Astrocyte of the spinal cord (primary cell): ENCODE measurements around the gene ADGRF3.

Experiments
- DNase-seq: peaks from one replicate; pipeline ENCODE4 v3.0.0; 2011; ENCODE audit warnings: low read depth, low spot score
- H3K4me3 ChIP-seq: 2 replicates; pipeline ENCODE4 v1.5.1; 2011; ENCODE audit warnings: low read depth, mild to moderate bottlenecking, low read length, moderate library complexity
- in situ Hi-C: cut with HindIII; loops from 2 replicates; pipeline ENCODE4 v1.10.0; 2017; ENCODE audit warnings: low sequenced_read_pairs
- TF ChIP-seq, protein P1 (sequence below): IDR thresholded peaks from 2 replicates; pipeline ENCODE4 v1.5.1; 2012; ENCODE audit warnings: low read depth, mild to moderate bottlenecking, low read length, inconsistent platforms

The ADGRF3 gene, protein sequence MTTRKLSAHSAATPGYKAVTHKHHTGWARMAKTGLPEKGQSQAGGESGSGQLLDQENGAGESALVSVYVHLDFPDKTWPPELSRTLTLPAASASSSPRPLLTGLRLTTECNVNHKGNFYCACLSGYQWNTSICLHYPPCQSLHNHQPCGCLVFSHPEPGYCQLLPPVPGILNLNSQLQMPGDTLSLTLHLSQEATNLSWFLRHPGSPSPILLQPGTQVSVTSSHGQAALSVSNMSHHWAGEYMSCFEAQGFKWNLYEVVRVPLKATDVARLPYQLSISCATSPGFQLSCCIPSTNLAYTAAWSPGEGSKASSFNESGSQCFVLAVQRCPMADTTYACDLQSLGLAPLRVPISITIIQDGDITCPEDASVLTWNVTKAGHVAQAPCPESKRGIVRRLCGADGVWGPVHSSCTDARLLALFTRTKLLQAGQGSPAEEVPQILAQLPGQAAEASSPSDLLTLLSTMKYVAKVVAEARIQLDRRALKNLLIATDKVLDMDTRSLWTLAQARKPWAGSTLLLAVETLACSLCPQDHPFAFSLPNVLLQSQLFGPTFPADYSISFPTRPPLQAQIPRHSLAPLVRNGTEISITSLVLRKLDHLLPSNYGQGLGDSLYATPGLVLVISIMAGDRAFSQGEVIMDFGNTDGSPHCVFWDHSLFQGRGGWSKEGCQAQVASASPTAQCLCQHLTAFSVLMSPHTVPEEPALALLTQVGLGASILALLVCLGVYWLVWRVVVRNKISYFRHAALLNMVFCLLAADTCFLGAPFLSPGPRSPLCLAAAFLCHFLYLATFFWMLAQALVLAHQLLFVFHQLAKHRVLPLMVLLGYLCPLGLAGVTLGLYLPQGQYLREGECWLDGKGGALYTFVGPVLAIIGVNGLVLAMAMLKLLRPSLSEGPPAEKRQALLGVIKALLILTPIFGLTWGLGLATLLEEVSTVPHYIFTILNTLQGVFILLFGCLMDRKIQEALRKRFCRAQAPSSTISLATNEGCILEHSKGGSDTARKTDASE

DNA sequence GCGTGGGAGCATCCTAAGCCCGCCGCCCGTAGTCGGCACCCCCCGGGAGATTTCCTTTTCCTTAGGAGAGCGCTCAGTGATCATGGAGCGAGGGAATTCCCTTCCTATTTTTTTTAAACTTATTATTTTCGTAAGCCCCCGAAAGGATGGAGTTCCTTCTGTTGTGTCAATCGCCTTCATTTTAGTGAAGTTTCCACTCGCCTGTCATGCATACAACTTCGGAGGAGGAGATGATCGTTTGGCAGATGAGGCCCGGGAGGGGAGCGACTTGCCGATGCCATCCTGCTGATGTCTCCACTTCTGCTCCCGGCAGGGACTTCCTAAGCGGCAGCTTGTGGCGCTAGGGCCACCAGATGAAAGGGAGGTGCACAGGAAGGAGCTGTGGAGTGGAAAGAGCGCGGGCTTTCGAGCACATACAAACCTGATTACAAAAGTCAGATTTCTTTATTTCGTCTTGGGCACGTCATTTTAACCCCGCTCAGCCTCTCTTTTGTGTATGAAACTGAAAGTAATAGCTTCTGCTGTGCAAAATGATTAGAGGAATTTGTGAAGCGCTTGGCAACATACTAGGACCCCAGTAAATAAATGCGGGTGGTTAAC is at the start of gene ADGRF3:
Gene ADGRF3 (minus strand): TSS at position 336 of the 600 bp plus-strand sequence. CDS start 555 bp downstream, outside the sequence.
- peak within 1 kb of the TSS; percentile 87 for H3K4me3 ChIP-seq
- DNase-seq = peak; percentile 44
- TF ChIP-seq, protein P1, sequence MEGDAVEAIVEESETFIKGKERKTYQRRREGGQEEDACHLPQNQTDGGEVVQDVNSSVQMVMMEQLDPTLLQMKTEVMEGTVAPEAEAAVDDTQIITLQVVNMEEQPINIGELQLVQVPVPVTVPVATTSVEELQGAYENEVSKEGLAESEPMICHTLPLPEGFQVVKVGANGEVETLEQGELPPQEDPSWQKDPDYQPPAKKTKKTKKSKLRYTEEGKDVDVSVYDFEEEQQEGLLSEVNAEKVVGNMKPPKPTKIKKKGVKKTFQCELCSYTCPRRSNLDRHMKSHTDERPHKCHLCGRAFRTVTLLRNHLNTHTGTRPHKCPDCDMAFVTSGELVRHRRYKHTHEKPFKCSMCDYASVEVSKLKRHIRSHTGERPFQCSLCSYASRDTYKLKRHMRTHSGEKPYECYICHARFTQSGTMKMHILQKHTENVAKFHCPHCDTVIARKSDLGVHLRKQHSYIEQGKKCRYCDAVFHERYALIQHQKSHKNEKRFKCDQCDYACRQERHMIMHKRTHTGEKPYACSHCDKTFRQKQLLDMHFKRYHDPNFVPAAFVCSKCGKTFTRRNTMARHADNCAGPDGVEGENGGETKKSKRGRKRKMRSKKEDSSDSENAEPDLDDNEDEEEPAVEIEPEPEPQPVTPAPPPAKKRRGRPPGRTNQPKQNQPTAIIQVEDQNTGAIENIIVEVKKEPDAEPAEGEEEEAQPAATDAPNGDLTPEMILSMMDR = no peak
- in situ Hi-C loops = no loop called here

DNA sequence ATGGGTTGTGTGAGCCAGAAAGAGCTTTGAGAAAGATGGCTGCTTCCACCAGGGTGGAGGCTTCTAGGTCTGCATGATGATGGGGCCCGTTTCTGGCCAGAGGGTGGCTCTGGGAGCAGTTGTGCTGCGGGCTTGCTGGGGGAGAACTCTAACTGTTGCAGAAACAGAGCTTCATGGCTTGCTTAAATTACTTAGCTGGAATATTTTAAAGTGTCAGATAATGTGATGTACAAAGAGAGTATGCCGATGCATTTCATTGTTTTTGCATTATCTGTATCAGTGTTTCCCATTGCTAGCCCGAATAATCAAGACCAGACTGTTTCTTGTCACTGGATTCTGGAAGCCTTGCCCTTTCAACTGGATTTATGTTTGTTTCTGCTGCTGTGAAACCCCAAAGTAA is 48.8 kb upstream of the ADGRF3 start:
- no peak for DNase-seq
- H3K4me3 ChIP-seq = no peak overlapping the region
- TF ChIP-seq, protein P1 = no peak
- in situ Hi-C loops = no loop called here

DNA sequence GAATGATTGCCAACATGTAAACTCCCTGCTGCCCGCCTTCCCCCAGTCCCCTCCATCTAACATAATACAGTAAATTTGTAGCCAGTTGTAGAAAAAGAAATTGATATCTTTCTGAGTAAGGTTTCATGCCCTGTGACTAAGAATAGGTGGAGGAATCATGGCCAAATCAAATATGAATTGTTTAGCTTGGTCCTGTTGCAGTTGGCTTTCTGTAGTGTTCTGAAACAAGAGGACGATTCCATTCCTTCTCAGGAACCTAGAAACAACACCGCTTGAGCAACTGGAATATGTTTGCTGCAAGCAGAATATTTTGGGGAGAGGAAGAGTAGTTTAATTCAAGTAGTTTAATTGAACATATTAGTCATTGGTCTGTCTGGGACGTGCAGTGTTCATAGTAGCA is 48.1 kb upstream of the ADGRF3 start:
- H3K4me3 ChIP-seq = no peak overlapping the region
- in situ Hi-C loops = no loop called here
- TF ChIP-seq, protein P1 = no peak
- peak; percentile 41 for DNase-seq

DNA sequence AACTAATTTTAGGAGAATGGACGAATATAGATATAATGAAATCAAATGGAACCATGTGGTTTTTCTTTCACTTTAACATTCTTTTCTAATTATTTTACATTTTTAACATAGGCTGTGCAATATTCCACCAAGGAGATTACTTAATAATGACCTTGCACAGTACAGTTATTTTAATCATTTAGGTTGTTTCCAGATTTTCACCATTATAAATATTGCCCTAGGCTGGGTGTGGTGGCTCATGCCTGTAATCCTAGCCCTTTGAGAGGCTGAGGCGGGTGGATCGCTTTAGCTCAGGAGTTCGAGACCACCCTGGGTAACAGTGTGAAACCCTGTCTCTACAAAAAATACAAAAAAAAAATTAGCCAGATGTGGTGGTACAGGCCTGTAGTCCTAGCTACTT is 40.6 kb upstream of the ADGRF3 start:
- DNase-seq = no peak
- TF ChIP-seq, protein P1 = no peak
- no peak overlapping the region for H3K4me3 ChIP-seq
- in situ Hi-C loops = no loop called here

DNA sequence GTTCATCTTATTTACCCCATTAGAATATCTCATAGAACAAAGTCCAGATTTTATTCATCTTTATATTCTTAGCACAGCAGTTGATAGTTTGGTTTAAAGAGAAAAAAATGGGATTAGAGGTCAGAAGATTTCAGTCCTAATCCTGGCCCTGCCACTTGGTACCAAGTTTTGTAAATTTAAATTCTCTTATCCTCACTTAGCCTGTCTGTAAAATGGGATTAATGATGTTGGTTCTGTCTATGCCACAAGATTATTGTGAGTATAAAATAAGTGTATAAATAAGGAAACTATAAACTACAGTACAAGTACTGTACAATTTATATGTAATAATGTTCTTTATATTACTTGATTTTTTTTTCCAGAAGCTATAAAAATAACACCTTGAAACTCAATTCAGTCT is 38.0 kb upstream of the ADGRF3 start:
- H3K4me3 ChIP-seq = no peak overlapping the region
- in situ Hi-C loops = no loop called here
- no peak for DNase-seq
- TF ChIP-seq, protein P1 = no peak

DNA sequence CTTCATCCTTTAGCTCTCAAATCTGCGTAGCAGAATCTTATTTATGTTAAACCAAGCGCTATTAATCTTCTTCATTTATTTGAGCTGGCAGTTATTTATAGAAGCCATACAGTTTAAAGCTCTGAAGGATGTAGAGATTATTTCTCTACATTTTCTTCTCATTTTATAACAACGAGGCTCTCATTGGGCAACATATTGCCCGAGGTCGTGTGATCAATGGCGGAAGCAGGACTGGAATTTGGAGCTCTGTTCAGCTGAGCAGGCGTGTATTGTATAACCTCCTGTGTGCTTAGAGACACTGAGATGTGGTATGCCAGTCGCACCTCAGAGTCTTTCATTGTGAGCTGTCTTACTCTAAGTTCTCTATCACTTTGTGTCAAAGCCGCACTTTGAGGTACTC is 37.6 kb upstream of the ADGRF3 start:
- TF ChIP-seq, protein P1 = no peak
- no peak overlapping the region for H3K4me3 ChIP-seq
- DNase-seq = no peak
- in situ Hi-C loops = no loop called here
